Activated gamma-delta T cell treated with anti-CD3 and anti-CD28 coated beads, Interleukin-2, amount 50 U/mL, for 16 hours (primary cell): Measurements from ENCODE around the gene TBC1D9.

ENCODE experiments used
- DNase-seq: peaks from one replicate; pipeline ENCODE4 v3.0.0-alpha.2; 2020; ENCODE audit warnings: low read depth

The TBC1D9 gene

DNA sequence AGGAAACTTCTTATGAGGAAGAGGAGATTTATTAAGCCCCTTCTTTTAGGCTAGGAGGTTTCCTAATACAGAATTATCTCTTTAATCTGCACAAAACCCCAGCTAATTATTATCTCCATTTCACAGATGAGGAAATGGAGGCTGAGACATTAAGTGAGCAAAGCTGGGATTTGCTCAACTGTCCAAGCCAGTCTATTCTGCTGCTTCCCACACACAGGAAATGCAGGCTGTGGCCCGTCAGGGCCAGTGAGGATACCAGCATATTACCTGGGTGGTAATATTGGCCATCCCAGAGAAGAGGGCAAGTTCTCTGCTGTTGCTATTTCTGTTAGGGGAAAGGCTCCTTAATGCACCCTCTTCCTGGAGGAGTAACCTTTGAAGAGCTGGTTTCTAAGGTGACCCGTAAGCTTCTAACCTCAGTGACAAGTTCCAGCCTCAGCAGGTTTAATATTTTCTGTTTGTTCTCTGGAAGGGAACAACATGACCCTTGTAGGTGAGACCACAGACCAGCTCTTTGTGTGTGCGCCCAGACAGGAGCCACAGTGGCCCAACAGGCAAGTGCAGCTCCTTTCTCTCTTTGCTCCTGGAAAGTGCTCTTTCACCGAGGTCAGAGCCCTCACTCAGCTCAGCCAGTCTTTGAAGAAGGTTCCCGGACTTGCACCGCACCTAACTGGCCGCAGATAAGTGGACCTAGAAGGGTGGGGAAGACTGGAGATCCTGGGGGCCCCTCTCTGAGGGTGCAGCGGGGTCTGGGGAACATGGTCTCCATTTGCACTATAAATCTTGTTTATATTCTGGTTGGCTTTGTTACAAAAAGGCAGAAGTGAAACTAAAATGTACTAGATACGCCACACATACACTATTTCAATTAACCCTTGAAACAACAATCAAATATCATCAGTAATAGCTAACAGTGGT, 35.5 kb downstream of the TBC1D9 start:
- DNase-seq = no peak

DNA sequence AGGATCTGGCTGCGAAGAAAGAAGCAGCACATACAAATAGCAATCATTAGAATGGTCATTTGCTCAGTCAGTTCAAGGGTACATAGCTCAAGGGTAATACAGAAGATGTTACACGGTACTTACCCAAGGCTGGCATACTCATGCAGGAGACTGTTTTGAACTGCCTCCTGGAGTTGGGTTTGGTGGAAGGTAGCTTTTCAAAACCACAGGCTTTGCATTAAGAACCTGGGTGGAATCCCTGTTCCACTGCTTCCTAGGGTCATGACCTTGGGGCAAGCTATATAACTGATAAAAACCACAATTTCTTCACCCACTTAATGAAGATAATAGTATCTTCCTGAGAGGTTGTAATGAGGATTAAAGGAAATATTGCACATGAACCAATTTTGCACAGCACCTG, 36.5 kb downstream of the TBC1D9 start:
- no peak for DNase-seq

DNA sequence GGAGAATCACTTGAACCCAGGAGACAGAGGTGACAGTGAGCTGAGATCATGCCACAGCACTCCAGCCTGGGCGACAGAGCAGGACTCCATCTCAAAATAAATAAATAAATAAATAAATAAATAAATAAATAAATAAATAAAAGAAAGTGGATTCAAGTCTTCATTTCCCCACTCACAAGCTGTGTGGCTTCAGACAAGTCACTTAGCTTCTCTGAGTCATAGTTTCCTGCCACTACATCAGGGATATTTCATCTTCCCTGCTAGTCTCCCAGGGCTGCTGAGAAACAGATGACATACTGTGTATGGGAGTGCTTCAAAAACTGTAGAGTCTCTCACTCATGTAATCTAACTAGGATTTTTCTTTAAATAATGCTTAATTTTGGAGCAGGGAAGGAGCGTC, 37.2 kb downstream of the TBC1D9 start:
- no peak for DNase-seq

DNA sequence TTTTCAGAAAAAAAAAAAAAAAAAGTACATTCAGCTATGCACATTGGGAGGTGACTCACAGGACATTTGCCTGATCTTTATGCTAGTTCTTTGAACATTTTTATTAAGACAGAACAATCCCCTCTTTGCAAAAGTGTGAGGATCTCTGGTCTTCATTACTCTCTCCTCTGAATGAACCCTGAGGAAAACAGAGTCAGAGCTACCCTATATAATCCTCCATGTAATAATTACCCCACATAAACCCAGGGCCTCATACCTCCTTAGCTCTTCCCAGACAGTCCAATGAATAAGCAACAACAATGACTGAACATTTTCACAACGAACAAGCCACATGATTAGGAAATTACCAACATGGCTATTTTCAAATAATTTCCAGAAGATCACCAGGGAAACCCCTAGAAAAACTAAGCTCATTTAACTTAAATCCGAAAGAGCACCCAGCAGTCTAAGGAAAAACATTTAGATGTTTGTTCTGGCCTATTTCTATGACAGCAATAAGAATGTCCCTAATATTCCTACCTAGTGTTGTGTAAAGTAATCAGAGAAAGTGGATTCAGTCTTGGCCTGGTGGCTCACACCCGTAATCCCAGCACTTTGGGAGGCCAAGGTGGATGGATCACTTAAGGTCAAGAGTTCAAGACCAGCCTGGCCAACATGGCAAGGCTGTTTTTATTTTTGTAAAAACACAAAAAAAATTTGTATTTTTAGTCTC, 37.8 kb downstream of the TBC1D9 start:
- no peak for DNase-seq

DNA sequence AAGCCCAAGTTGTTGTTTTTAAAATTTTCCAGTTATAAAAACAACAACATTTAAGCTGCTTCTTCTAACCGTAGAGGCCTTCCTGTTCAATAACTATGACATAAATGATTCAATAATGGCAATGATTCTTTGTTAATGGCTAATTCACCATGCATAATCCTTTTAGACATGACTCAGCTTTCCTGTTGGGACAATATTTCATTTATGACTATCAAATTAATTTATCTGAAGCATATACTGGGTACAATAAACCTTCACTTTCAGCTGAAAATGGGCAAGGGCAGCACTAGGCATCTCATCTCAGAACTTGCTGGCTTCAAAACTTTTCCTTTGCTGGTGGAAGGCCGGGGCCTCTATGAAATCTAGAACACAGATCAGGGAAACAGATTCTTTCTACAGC, 38.9 kb downstream of the TBC1D9 start:
- DNase-seq = no peak

DNA sequence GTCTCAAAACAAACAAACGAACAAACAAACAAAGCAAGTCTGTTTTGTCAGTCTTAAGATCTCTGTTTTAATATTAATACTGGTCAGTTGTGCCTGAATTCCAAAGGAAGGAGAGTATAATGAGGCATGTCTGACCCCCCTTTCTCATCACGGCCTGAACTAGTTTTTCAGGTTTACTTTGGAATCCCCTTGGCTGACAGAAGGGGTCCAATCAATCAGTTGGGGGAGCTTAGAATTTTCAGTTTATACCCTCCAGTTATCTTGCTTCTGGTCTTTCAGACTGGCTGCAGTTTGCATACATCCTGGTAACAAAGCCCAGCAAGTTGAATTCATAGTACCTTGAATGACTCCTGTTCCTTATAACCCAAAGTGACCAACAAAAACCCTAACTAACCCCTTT, 41.1 kb downstream of the TBC1D9 start:
- DNase-seq = no peak

DNA sequence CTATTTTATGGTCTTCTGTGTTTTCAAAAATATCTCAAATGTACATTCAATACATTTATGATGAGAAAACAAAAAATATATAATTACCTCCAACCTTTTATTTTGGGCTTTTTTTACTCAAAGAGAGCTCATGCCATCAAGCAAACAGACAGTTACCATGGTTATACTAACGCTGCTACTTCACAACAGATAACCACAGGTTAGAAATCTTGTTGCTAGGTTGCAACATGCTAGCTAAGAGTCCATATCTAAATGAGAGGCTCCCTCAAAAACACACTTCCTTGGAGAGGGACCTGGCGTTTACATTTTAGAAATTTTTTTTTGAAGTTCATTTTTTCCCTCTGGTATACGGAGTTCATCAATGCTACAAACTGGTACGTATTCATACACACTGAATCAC, 44.3 kb downstream of the TBC1D9 start:
- no peak for DNase-seq

DNA sequence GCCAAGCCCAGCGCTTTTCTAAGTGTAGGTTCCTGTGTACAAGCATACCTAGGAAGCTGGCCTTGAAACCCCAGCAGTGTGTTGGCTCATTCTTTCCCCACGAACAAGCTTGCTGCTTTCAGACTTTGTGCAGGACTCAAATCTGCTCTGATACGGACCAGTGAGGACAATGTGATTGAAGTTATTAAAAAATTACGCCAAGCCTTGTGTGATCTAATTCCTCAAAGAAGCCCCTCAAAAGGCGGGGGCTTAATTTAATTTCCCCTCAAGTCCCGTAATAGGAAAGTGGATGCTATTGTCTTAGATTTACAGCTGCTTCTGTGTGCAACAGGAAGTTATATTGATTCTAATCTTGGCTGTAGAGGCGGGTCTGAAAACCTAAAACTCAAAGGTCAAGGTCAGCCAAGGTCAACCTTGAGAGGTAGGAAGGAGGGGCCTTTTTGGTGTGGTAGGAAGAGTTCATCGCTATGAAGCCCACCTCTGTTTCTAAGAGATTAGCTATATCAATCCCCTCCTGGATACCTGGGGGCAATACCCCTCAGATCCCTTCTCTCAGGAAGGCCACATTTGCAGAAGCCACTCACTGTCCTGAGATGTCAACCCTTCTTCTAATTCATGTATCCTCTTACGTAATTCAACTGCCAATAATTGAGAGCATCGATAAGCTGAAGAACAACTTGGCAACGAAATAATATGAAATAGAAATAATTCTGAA, 45.1 kb downstream of the TBC1D9 start:
- no peak for DNase-seq

DNA sequence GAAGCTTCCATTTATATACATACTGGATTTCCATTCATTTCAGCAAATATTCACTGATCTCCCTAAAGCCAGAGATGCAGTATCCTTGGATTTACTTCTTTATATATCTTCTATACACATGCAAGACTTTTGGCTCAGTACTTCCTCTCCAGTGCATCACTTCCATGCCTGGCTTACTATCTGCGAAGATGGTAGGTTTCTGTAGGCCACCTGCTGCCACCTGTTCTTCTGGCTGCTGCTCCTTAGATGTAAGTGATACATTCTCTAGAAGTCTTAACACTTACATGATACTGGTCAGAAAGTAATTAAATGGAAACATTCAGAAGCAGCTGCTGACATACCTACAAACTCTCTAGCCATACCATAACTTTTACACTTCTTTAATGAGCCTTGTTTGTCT, 48.9 kb downstream of the TBC1D9 start:
- no peak for DNase-seq

DNA sequence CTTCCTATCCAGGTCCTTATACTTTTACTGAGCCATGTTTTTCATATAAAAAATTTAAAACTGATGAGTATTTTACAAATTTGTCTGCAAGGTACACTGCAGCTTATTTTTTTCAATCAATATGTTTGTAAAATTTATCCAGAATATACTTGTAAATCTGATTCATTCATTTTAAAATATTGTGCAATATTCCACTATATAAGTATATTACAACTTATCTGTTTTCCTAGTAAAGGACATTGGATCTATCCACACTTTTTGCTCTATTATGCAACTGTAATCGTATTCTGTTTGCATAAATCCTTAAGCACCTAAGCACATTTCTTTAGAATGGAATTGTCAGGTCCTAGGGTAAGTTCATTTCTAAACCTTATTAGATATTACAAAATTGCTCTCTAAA, 49.5 kb downstream of the TBC1D9 start:
- DNase-seq = no peak

DNA sequence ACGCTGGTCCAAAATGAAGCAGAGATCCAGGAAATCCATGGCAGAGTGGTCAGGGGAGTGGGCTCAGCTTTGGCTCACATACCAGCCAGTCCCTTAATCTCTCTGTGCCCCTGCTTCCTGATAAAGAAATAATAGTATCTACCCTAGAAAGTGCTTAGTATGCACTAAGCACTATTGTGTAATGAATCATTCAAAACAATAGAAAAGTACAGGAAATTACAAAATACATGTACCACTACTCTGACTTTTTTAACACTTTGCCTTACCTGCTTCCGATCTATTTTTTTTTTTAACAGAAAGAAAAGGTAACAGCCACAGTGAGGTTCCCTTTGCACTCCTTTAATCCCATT, 49.9 kb downstream of the TBC1D9 start:
- DNase-seq = no peak

DNA sequence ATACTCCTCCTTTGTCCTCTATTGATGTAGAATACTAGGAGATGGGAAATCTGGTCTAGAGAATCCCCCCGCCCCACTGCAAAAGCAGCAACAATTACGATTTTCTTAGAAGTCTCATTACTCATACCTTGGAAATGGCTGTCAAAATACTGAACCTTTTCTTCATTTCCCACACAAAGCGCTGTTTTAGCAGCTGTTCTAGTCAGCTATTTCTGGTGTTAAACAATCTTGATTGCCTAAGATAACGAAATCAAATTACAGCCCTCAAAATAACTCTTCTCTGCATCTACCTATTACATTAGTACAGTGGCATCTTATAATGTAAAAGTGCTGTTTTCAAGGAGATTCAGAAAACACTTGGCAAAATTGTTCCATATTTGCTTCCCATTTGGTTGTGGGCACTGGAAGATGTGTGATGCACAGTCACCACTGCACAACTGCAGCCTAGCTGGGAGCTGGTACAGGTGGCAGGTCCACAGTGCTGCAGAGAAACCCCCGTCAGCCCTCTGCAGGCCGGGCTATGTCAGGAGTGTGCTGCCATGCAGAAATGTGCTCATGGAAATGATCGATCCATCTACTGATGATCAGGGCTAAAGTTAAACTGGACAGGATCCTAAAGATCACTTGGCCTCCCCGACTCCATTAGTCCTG, 50.4 kb downstream of the TBC1D9 start:
- DNase-seq = no peak

DNA sequence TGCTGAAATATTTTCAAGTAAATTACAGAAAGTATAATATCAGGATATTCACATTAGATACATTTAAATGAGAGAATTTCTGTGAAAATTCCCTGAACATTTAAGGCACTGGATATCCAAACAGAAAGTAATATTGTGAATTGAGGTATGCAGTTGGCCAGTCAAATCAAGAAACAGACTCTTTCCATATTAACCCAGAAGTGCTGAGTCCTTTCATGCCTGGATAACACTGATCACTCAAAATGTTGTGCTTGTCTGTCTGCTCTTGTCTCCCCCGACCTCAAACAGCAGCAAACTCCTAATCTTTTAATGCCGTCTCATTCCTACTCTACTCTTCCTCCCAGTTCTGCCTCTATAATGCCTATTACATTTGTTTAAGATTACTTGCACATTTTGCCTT, 51.2 kb downstream of the TBC1D9 start:
- DNase-seq = no peak

DNA sequence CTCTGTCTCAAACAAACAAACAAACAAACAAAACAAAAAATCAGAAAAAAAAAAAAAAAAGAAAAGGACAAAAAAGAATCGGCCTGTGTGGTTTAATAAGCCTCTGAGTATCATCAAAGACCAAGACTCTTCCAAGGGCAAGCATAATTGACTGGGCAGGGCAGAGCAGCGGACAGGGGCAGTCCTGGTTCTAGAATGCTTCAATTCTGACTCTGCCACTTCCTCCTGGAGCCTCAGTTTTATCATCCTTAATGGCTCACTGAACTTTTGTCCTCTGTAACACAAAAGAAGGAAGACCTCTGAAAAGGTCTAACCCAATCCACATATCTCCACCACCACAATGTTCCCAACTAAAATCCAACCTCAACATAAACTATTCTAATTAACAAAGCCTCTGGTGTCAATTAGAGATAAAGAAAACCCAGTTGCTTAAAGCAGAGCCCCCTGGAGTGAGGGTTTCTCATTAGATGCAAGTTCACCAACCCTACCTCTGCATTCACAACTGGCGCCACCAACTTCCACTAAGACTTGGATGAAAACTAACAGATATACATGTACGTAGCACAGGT, 51.7 kb downstream of the TBC1D9 start:
- no peak for DNase-seq

DNA sequence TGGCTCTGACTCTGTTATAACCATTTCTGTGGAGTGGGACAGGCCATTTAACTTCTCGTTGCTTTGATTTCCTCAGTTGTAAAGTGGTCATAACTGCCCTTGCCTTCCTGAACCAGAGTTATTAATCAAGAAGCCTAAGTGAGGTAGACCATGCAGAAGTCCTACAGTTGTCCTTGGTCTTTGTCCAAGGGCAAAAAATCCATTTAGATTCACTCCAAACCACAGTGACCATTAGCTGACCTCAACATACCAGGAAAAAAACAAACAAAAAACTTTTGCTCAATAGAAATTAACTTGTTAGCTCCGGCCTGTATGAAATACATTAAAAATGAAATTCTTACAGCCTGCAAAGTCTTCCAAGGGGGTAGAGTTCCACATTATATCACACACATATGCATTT, 52.7 kb downstream of the TBC1D9 start:
- DNase-seq = no peak

DNA sequence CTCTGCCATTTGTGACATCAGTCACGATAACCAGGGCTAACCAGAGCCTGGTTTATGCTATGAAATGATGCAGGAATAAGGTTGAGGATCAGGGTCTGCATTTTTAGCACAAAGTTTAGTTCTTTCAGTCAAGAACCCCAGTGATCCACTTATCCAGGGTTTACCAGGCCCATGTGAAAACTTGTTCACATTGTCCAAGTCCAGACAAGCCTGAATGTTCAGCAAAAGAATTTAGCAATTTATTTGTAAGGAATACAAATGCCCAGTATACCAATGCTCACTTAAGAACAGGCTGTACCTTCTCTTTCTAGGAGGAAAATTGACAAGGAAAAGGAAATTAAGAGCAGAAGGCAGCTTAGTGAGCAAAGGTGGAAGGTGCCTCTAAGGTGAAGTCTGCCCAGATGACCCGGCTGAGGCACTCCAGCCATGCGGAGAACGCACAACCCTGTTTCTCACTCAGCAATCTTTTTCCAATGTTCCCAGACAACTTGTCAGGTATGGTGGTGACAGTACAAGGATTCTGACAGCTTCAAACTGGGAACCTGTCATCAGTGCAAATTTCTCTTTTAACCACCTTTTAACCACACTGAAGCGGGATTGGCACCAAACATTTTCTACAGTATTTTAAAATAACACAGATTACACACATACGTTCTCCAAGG, 54.0 kb downstream of the TBC1D9 start:
- no peak for DNase-seq

DNA sequence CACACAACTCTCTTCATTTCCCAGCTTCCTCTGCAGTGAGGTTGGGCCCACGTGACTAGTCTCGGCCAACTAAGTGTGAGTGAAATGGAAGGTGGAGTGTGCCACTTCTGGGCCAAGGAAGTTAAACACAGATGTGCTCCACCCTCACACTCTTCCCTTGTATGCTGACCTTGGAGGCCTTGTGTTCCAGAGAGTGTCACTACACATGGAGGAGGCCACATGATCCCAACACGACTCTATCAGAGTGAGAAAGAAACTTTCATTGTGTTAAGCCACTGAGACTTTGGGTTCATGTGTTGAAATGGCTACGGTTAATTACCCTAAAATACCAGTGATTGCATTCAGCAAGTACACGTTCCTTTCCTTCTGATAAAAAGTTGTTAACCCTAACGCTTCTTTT, 55.1 kb downstream of the TBC1D9 start:
- DNase-seq = no peak

DNA sequence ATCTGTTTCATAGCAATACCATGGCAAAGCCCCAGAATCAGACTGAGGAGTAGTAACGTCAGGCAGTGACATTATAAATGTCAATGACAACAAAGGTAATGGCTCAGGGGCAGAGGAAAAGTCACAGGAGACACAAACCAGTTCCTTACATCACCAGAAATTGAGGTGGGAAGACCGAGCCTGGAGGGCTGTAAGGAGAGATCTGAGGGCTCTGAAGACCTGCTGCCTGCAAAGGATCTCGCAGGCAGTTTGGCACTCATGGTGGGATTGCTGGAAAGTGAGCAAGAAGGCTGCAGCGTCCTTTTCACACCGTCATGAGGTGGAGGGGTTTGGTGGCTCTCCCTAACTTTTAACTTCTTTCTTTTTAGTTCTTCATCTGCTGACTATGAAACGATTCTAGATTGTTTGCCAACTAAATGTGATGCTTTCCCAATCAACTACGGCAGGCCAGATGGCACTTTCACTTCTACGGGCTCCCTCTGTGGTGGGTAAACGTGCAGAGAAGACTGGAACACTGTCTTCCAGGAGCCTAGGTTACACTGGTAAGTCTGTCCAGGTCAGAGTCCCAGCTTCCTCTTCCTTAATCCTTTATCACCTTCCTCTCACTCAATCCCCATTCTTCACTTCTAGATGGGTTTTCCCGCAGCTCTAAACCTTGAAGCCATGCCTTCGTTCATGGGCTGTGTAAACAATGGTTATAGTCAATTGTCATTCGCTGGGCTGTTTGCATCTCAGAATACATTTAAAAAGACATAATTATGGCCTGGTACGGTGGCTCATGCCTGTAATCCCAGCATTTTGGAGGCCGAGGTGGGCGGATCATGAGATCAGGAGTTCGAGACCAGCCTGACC, 58.2 kb downstream of the TBC1D9 start:
- no peak for DNase-seq

DNA sequence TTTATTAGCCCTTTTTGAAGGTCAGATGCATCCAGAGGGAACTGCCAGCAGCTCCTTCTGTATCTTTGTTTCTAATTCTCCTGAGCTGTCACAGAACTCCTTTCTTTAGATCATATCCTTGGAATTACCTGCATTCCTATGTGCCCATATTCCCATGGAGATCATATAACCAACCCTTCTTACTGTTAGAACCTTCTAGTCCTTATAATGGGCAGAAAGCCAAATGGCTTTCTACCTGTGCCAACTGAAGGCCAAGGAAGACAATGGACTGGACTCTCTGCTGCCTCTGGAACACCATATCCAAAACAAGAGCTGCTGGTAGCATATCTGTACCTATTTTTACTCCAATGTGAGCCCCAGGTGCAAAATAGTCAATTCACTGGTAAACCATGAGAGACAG, 60.7 kb downstream of the TBC1D9 start:
- no peak for DNase-seq

DNA sequence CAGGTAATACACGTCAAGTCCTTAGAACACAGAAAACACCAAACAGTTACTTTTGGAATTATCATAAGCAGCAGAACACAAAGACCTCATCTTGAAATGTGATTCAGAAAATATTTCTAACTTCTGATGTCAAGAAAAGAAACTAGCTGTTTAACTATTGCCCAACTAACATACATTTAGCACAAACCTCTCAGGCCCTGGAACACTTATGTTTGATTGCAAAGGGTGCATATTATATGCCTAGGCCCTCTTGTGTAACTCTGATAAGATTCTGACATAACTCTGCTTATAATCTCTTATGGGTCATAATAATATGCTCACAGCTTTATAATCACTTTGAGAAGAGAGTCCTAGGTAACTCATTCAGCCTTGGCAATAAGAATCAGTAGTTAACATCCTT, 62.6 kb downstream of the TBC1D9 start:
- no peak for DNase-seq

DNA sequence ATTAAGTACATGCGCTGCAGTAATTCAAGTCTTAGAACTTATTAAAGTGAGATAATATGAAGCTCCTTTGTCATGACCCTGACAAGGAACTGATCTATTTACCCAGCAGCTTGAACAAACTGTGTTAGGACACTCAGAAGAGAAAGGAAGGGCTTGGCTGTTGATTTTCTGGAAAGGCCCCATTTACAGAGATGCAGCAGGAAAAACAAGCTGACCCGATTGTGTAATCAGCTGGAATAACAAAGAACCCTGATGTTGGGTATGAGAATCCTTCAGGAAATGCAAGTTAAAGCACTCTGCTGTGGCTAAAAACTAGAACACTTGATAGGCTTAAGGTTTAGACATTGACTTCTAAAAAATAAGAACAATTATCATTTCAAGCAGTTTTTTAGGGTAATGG, 64.8 kb downstream of the TBC1D9 start:
- DNase-seq = no peak
